H9 (cell line): ENCODE results near the gene ESRRA. TPM values are rescaled to one million over a fixed set of nuclear protein-coding genes. Genes with fewer than 3 reads are reported as not detected.

Source experiments
- DNase-seq: peaks from one replicate; pipeline ENCODE4 v3.0.0-alpha.2; 2017
- H2AFZ ChIP-seq: one replicate; pipeline ENCODE4 v1.6.1; 2013; ENCODE audit warnings: mild to moderate bottlenecking, low read length, control low read depth, moderate library complexity
- H2AK5ac ChIP-seq: 2 replicates; pipeline ENCODE4 v1.6.1; 2013; ENCODE audit warnings: low read length, control low read depth, mixed read lengths; ENCODE audit not compliant: insufficient read length
- H2BK120ac ChIP-seq: one replicate; pipeline ENCODE4 v1.6.1; 2013; ENCODE audit warnings: low read depth, mild to moderate bottlenecking, low read length, control low read depth, inconsistent platforms; ENCODE audit not compliant: poor library complexity, severe bottlenecking
- H2BK12ac ChIP-seq: 2 replicates; pipeline ENCODE4 v1.6.1; 2013; ENCODE audit warnings: low read length, control low read depth, mixed read lengths, low read depth; ENCODE audit not compliant: insufficient read length
- H2BK15ac ChIP-seq: 2 replicates; pipeline ENCODE4 v1.6.1; 2013; ENCODE audit warnings: low read depth, low read length, control low read depth
- H2BK20ac ChIP-seq: one replicate; pipeline ENCODE4 v1.6.1; 2013; ENCODE audit warnings: low read depth, mild to moderate bottlenecking, low read length, control low read depth, inconsistent platforms; ENCODE audit not compliant: poor library complexity, severe bottlenecking
- H2BK5ac ChIP-seq: 2 replicates; pipeline ENCODE4 v1.6.1; 2013; ENCODE audit warnings: low read length, control low read depth, mixed read lengths; ENCODE audit not compliant: insufficient read length
- H3K14ac ChIP-seq: 2 replicates; pipeline ENCODE4 v1.6.1; 2013; ENCODE audit warnings: low read length, control low read depth; ENCODE audit not compliant: insufficient read depth
- H3K18ac ChIP-seq: 2 replicates; pipeline ENCODE4 v1.6.1; 2013; ENCODE audit warnings: low read depth, mild to moderate bottlenecking, mixed read lengths, low read length, control low read depth; ENCODE audit not compliant: insufficient read length
- H3K23ac ChIP-seq: 2 replicates; pipeline ENCODE4 v1.6.1; 2013; ENCODE audit warnings: low read length, control low read depth, mixed read lengths, low read depth; ENCODE audit not compliant: insufficient read length
- H3K23me2 ChIP-seq: 2 replicates; pipeline ENCODE4 v1.6.1; 2013; ENCODE audit warnings: low read depth, mild to moderate bottlenecking, mixed read lengths, low read length, control low read depth; ENCODE audit not compliant: insufficient read length, poor library complexity, severe bottlenecking
- H3K27ac ChIP-seq: 2 replicates; pipeline ENCODE4 v1.5.1; 2013; ENCODE audit warnings: low read length, control low read depth, mixed read lengths, low read depth; ENCODE audit not compliant: insufficient read length
- H3K27me3 ChIP-seq: 2 replicates; pipeline ENCODE4 v1.6.1; 2013; ENCODE audit warnings: low read length, control low read depth, inconsistent platforms; ENCODE audit not compliant: insufficient read depth
- H3K4ac ChIP-seq: 2 replicates; pipeline ENCODE4 v1.6.1; 2013; ENCODE audit warnings: low read depth, mild to moderate bottlenecking, control low read depth, inconsistent platforms, low read length, moderate library complexity
- H3K4me1 ChIP-seq: 2 replicates; pipeline ENCODE4 v1.6.1; 2013; ENCODE audit warnings: low read length, control low read depth, inconsistent platforms; ENCODE audit not compliant: insufficient read depth
- H3K4me2 ChIP-seq: 2 replicates; pipeline ENCODE4 v1.6.1; 2013; ENCODE audit warnings: low read length, control low read depth, mixed read lengths; ENCODE audit not compliant: insufficient read length, insufficient read depth
- H3K56ac ChIP-seq: 2 replicates; pipeline ENCODE4 v1.6.1; 2013; ENCODE audit warnings: low read depth, mild to moderate bottlenecking, mixed read lengths, low read length, control low read depth; ENCODE audit not compliant: insufficient read length
- H3K79me1 ChIP-seq: 2 replicates; pipeline ENCODE4 v1.6.1; 2013; ENCODE audit warnings: low read depth, mild to moderate bottlenecking, moderate library complexity, low read length, control low read depth, inconsistent platforms; ENCODE audit not compliant: insufficient read depth, poor library complexity, severe bottlenecking
- H3K79me2 ChIP-seq: 2 replicates; pipeline ENCODE4 v1.6.1; 2013; ENCODE audit warnings: low read length, control low read depth, inconsistent platforms; ENCODE audit not compliant: insufficient read depth
- H3K9ac ChIP-seq: 2 replicates; pipeline ENCODE4 v1.6.1; 2013; ENCODE audit warnings: low read length, control low read depth, mixed read lengths; ENCODE audit not compliant: insufficient read length; ENCODE audit errors: extremely low read depth
- H3K9me3 ChIP-seq: one replicate; pipeline ENCODE4 v1.6.1; 2013; ENCODE audit warnings: low read depth, low read length, inconsistent platforms; ENCODE audit not compliant: control insufficient read depth
- H3T11ph ChIP-seq: one replicate; pipeline ENCODE4 v1.6.1; 2013; ENCODE audit warnings: mild to moderate bottlenecking, low read length, control low read depth, inconsistent platforms
- H4K20me1 ChIP-seq: one replicate; pipeline ENCODE4 v1.6.1; 2013; ENCODE audit not compliant: control insufficient read depth, insufficient read length, insufficient read depth
- H4K5ac ChIP-seq: 2 replicates; pipeline ENCODE4 v1.6.1; 2013; ENCODE audit warnings: low read depth, mild to moderate bottlenecking, mixed read lengths, low read length, control low read depth; ENCODE audit not compliant: insufficient read length
- H4K8ac ChIP-seq: replicated peaks from 2 replicates; pipeline ENCODE4 v1.6.1; 2013; ENCODE audit warnings: low read length, control low read depth, mixed read lengths, low read depth; ENCODE audit not compliant: insufficient read length
- H4K91ac ChIP-seq: 2 replicates; pipeline ENCODE4 v1.6.1; 2013; ENCODE audit warnings: low read depth, mild to moderate bottlenecking, moderate library complexity, mixed read lengths, low read length, control low read depth; ENCODE audit not compliant: insufficient read length
- H3K27ac Mint-ChIP-seq, 3 experiments: 2 replicates in 2 of 3; 3 replicates in 1 of 3; pipeline ENCODE4 v1.8.0; 2020 to 2021; ENCODE audit warnings: mixed read lengths in 3 of 3, mild to moderate bottlenecking in 1 of 3, moderate library complexity in 1 of 3
- H3K27me3 Mint-ChIP-seq: 2 replicates; pipeline ENCODE4 v1.8.0; 2021; ENCODE audit warnings: low read depth, mild to moderate bottlenecking, moderate library complexity, mixed read lengths
- H3K36me3 Mint-ChIP-seq, 3 experiments: 2 replicates in 2 of 3; 3 replicates in 1 of 3; pipeline ENCODE4 v1.8.0; 2020 to 2021; ENCODE audit warnings: low read depth in 3 of 3, mixed read lengths in 3 of 3; ENCODE audit not compliant: insufficient read depth in 1 of 3
- H3K4me1 Mint-ChIP-seq, 2 experiments: 2 replicates each; pipeline ENCODE4 v1.8.0; 2020; ENCODE audit warnings: mixed read lengths in 2 of 2
- H3K4me3 Mint-ChIP-seq, 2 experiments: 2 replicates in 1 of 2; 3 replicates in 1 of 2; pipeline ENCODE4 v1.8.0; 2020 to 2021; ENCODE audit warnings: mild to moderate bottlenecking in 2 of 2, mixed read lengths in 2 of 2, moderate library complexity in 1 of 2
- H3K9me3 Mint-ChIP-seq, 2 experiments: 2 replicates in 1 of 2; 3 replicates in 1 of 2; pipeline ENCODE4 v1.8.0; 2020; ENCODE audit warnings: mild to moderate bottlenecking in 2 of 2, mixed read lengths in 2 of 2, moderate library complexity in 1 of 2
- CTCF ChIP-seq: fragments of 200-600 bp; sonication (generic); conservative IDR thresholded peaks from 3 replicates; pipeline ENCODE4 v1.8.0; 2021; ENCODE audit warnings: antibody characterized with exemption, mild to moderate bottlenecking
- WGBS: extraction: QIAGEN DNeasy Blood & Tissue Kit; methylation state at CpG from one replicate; pipeline ENCODE4 v1.1.7; 2013; ENCODE audit warnings: missing lambda C conversion rate, low lambda C conversion rate, mixed read lengths; ENCODE audit not compliant: insufficient read length; ENCODE audit errors: extremely low coverage; 5-methylcytosine and 5-hydroxymethylcytosine counted together
- total RNA-seq: library from RNA; stranded (reverse); gene quantifications from 2 replicates; pipeline ENCODE4 v1.2.1, GENCODE V29; 2021

ESRRA gene
- total RNA-seq, 1 experiment from 2014 or later: 42.3 TPM

- Histone ChIP-seq H2BK5ac (no peak overlapping the region), H3K9ac (no peak overlapping the region), H3K18ac (peak overlapping the region; percentile 23), H3K9me3 (no peaks in the 10 kb centered on the region), H3K23ac (no peak overlapping the region), H3K14ac (no peak overlapping the region), H2BK120ac (no peak overlapping the region), H3K4me1 (peaks cover 2% of the 10 kb centered on the region; the same call in 1 of the 2 replicates), H3K79me2 (no peaks in the 10 kb centered on the region), H3K27ac (no peak overlapping the region), H4K91ac (no peak overlapping the region), H2BK12ac (no peak overlapping the region), H2AK5ac (no peak overlapping the region), H4K5ac (no peak overlapping the region), H2BK15ac (no peak overlapping the region), H3K23me2 (no peaks in the 10 kb centered on the region), H3K27me3 (no peaks in the 10 kb centered on the region), H3K4me2 (no peak overlapping the region), H3K79me1 (no peaks in the 10 kb centered on the region), H3K56ac (no peak overlapping the region), H2AFZ (no peak overlapping the region), H3K4ac (no peak overlapping the region), H4K8ac (no peak overlapping the region), H4K20me1 (no peaks in the 10 kb centered on the region), H2BK20ac (no peak overlapping the region), H3T11ph (no peak overlapping the region)
- no peak overlapping the region; a peak in 2 of 7 replicates for H3K27ac Mint-ChIP-seq
- H3K4me3 Mint-ChIP-seq: no peak overlapping the region
- peaks cover 24 to 28% of the 10 kb centered on the region in 2 experiments for H3K4me1 Mint-ChIP-seq
- no CpG with 5 or more reads among the region's 3 CpGs for WGBS
- TF ChIP-seq CTCF: no peak
- H3K9me3 Mint-ChIP-seq: no peaks in the 10 kb centered on the region
- DNase-seq: no peak
- H3K36me3 Mint-ChIP-seq: no peaks in the 10 kb centered on the region; a peak in 1 of 7 replicates
- peaks cover 5% of the 10 kb centered on the region for H3K27me3 Mint-ChIP-seq
These were observed 22.7 kb downstream of the ESRRA start for GRCh38 chr11:64327993-64328392.
